Measurements from ENCODE around the gene GOLPH3L.

- no peak for TF ChIP-seq POLR2AphosphoS5 (IDR thresholded peaks at IDR 0.05)
- TF ChIP-seq POLR2A (IDR thresholded peaks at IDR 0.05) = no peak
These were observed 95.4 kb downstream of the GOLPH3L start for GRCh38 chr1:150601540-150601939.

Data from spleen (tissue), 3 donors.